ENCODE measurements around the gene SNX5.

Gene SNX5

DNA sequence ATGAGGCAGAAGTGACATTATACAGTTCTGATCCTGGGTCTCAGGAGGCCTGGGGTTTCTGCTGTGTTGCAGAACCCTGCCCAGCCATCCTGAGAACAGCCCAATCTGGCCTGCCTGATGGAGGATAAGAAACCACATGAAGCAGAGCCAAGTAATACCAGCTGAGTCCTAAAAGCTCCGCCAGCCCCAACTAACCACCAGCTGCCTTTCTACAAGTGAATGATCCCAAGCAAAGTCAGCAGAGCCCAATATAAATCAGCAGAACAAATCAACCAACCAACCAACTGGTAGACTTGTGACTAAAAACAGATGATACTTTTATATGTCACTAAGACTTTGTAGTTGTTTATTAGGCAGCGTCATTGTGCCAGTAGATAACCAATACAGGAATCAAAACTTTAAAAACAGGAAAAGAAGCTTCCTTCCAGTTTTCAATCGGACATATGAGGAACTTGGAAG lies 52.1 kb downstream of the SNX5 start:
- no peak for DNase-seq (ENCODE audit: low read depth)

DNA sequence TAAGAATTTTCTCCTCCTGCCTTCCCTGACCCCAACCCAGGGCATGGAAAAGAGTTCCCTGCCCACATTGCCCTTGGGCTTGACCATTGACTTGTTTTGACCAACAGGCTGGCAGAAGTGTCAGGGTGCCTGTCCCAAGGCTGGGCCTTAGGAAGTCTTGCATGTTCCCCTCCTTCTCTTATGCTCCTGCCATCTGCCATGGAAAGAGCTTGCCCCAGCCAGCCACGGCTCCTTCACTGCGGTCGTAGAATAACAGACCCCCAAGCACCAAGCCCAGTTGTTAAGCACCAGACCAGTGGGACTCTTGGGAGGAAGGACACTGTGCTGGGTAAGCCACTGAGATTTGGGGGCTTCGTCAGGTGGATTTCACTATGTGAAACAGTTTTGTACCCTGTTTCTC lies 53.6 kb downstream of the SNX5 start:
- DNase-seq (ENCODE audit: low read depth): no peak

DNA sequence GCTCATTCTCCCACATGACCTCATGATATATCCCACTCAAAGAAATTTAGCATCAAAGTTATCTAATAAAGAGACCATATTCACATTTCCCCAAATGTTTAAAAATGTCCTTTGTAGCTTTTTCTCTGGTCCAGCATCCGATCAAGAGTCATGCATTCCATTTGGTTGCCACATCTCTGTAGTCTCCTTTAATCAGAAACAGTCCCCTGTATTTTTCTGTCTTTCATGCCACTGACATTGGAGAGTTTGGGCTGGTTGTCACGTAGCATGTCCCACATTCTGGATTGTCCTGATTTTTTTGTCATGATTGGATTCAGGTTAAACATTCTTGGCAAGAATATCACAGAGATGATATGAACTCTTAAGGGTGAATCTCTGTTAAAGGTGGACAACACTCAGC lies 55.7 kb downstream of the SNX5 start:
- DNase-seq (ENCODE audit: low read depth): no peak

DNA sequence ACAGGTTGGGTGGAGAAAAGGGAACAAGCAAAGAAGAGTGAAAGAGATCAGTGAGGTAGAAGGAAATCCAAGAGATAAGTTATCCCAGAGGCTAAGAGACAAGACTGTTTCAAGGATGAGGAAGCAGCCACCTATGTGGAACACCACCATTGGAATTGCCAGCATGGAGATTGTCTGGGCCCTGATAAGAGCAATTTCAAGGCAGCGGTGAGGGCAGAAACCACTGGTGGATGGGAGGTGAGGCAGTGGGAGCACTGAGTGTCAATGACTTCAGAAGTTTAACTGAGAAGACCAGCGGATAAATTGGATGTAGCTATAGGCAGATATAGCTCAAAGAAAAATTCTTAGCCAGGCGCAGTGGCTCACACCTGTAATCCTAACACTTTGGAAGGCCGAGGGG lies 56.7 kb downstream of the SNX5 start:
- no peak for DNase-seq (ENCODE audit: low read depth)

DNA sequence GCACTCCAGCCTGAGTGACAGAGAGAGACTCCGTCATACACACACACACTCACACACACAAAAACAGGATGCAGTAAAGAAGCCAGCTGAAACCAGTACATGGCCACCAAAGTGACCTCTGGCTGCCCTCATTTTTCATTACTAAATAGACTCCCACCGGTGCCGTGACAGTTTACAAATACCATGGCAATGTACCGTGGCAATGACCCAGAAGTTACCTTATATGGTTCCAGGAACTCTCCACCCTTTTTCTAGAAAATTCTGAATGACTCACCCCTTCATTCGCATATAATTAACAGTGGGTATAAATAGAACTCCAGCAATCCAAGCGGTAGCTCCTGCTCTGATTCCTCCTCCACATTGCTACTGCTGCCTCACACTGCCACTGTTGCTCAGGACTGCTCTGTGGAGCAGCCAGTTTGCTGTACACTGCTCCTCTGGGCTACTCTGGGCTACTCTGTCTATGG lies 57.7 kb downstream of the SNX5 start:
- DNase-seq (ENCODE audit: low read depth): no peak

DNA sequence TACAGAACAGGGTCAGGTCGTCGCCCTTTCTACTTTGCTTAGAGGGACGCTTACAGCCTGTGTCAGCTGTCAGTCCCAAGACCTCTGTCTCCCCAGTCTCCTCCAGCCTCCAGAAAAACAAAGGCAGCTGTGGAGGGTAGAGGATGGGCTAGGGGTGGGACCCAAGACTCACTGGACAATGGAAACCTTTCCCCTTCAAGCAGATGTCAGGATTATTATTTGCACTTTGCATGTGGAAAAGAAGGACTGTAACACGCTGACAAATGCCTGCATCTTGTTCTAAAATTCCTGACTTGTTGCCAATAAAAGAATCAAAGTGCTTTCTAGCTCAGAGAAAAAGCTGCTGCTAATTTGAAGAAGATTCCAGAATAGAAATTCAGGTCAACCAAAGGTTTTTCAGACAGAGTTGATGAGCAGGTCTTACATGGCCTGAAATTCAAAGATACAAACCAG lies 58.7 kb downstream of the SNX5 start:
- no peak for DNase-seq (ENCODE audit: low read depth)

DNA sequence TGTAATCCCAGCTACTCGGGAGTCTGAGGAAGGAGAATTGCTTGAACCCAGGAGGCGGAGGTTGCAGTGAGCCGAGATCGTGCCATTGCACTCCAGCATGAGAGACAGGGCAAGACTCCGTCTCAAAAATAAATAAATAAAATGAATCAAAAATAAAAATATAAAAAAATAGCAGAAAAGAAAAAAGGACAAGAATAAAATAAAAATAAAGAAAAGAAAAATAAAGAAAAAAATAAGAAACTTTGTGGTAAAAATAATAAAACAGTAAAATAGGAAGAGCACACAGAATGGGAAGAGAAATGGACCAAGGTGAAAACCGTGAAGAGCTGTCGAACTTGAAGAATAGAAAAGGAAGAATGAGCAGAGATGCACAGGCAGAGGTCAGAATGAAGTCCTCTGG lies 63.0 kb downstream of the SNX5 start:
- DNase-seq (ENCODE audit: low read depth): no peak

DNA sequence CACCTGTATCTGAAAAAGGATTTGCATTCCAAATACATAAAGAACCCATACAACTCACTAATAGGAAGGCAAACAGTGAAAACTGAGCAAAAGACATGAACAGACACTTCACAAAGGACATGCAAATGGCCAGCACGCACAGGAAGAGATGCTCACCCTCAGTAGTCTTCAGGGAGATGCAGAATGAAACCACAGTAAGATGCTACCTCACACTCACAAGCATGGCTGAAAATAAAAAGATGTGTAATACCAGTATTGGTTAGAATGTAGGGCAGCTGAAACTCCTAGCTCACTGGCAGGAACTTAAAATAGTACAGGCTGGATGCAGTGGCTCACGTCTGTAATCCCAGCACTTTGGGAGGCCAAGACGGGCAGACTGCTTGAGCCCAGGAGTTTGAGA lies 64.6 kb downstream of the SNX5 start:
- no peak for DNase-seq (ENCODE audit: low read depth)

DNA sequence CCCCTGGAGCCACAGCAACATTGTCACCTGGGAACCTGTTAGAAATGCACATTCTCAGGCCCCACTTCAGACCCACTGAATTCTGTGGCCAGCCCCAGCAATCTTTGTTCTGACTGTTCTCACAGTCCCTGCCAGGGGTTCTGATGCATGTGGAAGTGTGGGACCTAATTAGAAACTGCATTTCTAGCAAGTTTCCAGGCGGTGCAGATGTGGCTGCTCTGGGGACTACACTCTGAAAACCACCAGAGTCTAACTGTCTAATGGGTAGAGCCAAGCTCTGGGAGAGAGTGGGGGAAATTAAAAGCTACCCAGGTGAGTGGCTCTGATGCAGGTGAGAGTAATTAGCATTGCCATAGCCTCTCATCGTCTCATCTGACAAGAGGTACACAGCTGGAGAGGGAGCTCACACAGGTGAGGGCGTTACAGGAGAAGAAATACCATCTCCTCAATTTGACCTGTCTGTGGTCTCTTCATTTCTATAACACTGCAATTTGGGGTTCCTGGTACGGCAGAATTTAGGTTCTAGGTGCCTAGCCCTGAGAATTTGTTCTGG lies 66.0 kb downstream of the SNX5 start:
- no peak for DNase-seq (ENCODE audit: low read depth)

DNA sequence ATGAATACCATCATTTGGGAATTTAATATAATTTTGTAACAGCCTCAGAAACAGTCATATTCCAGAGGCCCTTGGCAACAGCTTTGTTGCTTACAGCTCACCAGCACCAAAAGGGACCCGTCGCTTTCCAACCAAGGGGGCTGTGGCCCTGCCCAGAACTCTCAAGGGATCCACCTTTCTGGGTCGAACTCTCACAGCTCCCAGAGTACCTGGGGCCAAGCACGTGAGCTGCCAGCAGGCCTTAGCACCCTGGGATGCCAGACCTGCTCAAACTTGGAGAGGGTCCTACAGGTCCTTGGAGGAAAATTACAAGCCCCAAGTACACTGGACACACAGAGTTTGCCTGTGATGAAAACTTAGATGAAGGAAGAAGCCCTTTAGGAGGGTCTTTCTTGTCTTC lies 66.6 kb downstream of the SNX5 start:
- no peak for DNase-seq (ENCODE audit: low read depth)

DNA sequence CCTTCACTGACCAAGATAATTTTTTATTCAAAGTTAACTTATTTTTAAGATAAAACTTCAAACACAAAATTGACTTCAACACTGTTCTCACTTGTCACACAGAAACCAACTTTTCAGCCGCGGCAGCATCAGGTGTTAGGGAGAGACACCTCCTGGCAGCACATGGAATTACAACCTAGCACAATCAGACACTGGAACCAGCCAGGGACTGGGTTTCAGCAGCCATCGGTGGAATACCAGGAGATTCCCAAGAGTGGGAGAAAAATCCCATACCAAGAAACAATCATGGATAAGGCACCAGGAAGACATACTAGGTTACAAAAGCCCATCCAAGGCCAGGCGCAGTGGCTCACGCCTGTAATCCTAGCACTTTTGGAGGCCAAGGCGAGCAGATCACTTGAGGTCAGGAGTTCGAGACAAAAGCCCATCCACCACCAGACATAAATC lies 70.0 kb downstream of the SNX5 start:
- DNase-seq (ENCODE audit: low read depth): peak; percentile 40

DNA sequence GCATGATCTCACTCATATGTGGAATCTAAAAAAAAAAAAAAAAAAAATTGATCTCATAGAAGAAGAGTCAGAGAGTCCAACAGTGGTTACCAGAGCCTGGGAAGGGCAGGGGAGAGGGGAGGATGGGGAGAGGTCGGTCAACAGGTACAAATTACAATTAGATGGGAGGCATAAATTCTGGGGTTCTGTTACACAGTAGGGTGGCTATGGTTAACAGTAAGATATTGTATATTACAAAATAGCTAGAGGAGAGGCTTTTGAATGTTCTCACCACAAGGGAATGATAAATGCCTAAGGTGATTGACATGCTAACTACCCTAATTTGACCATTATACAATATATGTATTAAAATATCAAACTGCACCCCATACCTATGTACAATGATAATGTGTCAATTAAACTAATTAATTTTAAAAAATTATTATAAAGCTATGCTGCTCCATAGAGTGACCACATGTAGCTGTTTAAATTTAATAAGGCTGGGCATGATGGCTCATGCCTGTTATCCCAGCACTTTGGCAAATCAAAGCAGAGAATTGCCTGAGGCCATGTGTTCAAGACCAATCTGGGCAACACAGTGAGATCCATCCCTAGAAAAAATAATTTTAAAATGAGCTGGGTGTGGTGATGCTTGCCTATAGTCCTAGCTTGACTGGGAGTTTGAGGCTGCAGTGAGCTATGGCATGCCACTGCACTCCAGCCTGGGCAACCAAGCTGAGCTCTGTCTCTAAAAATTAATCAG lies 70.9 kb downstream of the SNX5 start:
- no peak for DNase-seq (ENCODE audit: low read depth)

DNA sequence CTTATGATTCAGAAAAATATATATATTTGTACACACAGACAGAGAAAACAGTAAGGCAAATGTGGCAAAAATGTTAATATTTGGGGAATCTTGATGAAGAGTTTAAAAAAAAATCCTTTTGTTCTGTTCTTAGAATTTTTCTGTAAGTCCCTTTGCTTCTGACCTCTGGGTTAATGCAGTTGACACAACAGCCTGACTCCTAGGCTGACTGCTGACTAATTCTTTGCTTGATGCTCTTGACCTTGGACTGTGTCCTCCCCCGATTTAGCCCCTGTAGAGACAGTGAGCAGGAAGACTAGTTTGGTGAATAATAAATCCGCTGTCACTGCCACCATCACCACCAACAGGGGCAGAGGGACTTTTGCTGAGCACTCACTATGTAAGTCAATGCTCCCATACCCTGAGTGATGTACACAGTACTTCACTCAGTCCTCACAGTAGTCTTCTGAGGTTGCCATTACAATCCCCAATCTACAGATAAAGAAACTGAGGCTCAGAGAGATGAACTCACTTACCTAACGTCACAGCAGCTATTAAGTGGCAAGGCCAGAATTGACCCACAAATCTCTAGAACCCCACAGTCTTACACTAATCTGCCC lies 71.7 kb downstream of the SNX5 start:
- no peak for DNase-seq (ENCODE audit: low read depth)

DNA sequence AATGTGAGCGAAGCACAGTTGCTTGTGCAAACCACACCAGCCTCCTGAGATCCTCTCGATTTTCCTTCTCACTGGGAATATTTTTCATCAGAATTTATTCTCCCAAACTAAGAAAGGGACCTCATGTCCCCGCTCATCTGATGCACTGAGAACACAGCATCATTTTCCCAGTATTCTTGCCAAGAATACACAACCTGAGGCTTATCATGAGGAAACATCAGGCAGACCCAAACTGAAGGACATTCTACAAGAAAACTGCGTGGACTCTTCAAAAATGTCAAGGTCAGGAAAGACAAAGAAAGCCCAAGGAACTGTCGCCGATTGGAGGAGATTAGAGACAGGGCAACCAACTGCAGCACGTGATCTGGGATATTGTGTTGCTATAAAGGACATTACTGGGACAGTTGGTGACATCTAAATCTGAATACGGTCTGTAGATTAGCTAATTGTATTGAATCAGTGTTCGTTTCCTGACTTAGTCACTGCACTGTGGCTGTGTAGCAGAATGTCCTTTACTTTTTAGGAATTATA lies 72.3 kb downstream of the SNX5 start:
- no peak for DNase-seq (ENCODE audit: low read depth)

DNA sequence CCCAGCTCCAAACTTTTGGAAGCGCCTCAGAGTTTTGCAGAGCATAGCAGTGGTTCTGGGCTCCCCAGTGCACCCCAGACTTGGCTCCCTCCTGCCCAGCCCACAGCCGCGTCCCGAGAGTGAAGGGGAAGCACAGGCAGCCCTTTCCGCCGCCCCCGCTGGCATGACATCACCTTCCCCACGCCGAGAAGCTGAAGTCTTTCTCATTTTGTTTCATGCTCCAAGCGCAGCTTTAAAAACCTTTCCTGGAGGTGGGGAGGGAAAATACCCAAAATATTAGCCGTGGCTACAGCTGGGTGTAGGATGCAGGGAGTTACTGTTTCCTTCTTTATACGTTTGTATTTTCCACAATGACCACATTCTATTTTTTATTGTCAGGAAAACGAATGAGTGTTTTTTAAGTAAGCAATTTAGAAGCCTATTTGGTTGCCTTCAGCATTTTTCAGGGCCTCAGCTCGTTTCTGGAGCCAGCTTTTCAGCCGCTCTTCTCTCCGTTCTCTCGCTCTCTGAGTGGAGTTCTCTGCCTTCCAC lies 72.9 kb downstream of the SNX5 start:
- DNase-seq (ENCODE audit: low read depth): peak; percentile 20

DNA sequence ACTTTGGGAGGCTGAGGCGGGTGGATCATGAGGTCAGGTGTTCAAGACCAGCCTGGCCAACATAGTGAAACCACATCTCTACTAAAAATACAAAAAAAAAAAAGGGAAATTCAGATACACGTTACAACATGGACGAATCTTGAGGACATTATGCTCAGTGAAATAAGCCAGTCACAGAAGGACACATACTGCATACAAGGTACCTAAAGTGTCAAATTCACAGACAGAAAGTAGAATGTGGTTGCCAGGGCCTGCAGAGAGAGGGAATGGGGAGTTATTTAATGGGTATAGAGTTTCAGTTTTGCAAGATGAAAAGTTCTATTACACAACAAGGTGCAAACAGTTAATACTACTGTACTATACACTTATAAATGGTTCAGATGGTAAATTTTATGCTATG lies 75.1 kb downstream of the SNX5 start:
- no peak for DNase-seq (ENCODE audit: low read depth)

DNA sequence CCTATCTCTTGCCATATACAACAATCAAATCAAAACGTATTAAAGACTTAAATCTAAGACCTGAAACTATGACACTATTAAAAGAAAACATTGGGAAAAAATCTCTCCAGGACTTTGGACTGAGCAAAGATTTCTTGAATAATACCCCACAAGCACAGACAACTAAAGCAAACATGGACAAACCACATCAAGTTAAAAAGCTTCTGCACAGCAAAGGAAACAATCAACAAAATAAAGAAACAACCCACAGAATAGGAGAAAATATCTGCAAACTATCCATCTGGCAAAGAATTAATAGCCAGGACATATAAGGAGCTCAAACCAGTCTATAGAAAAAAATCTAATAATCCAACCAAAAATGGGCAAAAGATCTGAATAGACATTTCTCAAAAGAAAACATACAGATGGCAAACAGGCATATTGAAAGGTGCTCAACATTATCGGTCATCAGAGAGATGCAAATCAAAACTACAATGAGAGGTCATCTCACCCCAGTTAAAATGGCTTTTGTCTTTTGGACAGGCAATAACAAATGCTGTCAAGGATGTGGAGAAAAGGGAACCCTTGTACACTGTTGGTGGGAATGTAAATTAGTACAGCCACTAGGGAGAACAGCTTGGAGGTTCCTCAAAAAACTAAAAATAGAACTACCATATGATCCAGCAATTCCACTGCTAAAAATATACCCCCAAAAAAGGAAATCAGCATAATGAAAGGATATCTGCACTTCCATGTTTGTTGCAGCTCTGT lies 76.2 kb downstream of the SNX5 start:
- DNase-seq (ENCODE audit: low read depth): no peak

Measured in stimulated activated CD4-positive, alpha-beta T cell treated with anti-CD3 and anti-CD28 coated beads, Interleukin-2, amount 100 ng/mL, for 4 hours (primary cell).